ENCODE results near the gene ARL13B.
"Not testable (repeated sequence)": the region's sequence is repeated elsewhere in the genome, so short reads cannot be mapped to it uniquely, and the experiment has no call there.

The ARL13B gene

GRCh38 chr3:93961489-93961888 lies 18.5 kb upstream of the ARL13B start:
- TF ChIP-seq, protein P1, sequence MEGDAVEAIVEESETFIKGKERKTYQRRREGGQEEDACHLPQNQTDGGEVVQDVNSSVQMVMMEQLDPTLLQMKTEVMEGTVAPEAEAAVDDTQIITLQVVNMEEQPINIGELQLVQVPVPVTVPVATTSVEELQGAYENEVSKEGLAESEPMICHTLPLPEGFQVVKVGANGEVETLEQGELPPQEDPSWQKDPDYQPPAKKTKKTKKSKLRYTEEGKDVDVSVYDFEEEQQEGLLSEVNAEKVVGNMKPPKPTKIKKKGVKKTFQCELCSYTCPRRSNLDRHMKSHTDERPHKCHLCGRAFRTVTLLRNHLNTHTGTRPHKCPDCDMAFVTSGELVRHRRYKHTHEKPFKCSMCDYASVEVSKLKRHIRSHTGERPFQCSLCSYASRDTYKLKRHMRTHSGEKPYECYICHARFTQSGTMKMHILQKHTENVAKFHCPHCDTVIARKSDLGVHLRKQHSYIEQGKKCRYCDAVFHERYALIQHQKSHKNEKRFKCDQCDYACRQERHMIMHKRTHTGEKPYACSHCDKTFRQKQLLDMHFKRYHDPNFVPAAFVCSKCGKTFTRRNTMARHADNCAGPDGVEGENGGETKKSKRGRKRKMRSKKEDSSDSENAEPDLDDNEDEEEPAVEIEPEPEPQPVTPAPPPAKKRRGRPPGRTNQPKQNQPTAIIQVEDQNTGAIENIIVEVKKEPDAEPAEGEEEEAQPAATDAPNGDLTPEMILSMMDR (IDR thresholded peaks at IDR 0.05; ENCODE audit: control insufficient read depth, insufficient read depth, low read depth, low read length, missing control alignments) = no peak
- no peak overlapping the region for H3K4me3 ChIP-seq (ENCODE audit: control insufficient read depth, low read depth, low read length)
- DNase-seq (ENCODE audit: low read depth) = no peak

DNA sequence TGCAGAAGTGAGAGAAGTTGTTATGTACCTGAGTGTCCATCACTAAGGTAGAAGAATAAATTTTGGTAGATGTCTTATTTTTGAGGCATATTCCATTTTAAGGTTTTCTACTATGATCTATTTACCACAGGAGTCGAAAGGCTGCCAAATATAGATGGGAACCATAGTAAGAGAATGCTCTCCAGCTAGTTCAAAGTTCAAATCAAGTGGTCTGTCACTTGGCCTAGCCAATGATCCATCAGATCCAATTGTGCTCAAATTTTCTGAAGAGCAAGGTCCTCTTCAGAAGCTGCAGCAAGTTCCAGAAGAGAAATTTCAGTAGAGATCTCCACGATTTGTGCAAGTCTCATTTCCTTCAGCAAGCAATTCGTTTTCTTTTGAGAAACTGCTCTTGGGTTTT lies 17.2 kb upstream of the ARL13B start:
- no peak for DNase-seq (ENCODE audit: low read depth)
- TF ChIP-seq, protein P1 (IDR thresholded peaks at IDR 0.05; ENCODE audit: control insufficient read depth, insufficient read depth, low read depth, low read length, missing control alignments) = no peak
- no peak overlapping the region for H3K4me3 ChIP-seq (ENCODE audit: control insufficient read depth, low read depth, low read length)

GRCh38 chr3:93965106-93965505 lies 14.8 kb upstream of the ARL13B start:
- H3K4me3 ChIP-seq (ENCODE audit: control insufficient read depth, low read depth, low read length); DNase-seq (ENCODE audit: low read depth): not testable (repeated sequence)

DNA sequence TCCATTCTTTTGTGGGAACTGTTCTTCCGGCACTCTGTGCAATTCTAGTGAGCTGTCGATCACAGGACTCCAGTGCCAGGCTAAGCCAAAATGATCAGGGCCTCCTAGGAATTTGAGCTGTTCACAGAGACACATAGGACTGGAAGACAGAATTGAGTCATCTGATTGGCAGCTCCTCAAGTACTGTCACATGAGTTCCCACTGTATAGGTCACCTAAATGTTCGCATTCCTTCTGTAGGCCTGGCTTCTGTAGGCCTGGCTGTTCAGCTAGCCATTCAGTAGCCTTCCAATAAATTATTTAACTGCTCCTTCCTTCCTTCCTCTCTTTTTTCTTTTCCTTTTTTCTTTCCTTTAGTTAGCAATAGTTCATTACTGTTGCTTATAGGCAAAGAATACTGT lies 10.5 kb upstream of the ARL13B start:
- TF ChIP-seq, protein P1 (IDR thresholded peaks at IDR 0.05; ENCODE audit: control insufficient read depth, insufficient read depth, low read depth, low read length, missing control alignments) = no peak
- H3K4me3 ChIP-seq (ENCODE audit: control insufficient read depth, low read depth, low read length) = no peak overlapping the region
- DNase-seq (ENCODE audit: low read depth) = no peak

DNA sequence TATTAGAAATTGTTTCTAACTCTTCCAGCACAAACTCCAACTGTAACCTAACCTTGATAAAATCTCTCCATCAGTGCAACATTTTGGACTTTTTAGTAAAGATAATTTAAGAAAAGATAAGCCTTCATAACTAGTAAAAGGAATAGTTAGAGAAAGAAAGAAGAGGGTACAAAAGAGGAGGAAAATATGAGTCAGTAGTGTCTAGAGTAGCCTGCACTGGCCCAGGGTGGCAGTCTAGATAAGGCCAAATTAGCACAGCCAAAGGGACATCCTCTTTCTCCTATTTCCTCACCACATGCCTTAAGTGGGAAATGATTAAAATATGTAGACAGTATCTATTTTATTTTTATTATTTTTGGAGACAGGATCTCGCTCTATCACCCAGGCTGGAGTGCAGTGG lies 10.0 kb upstream of the ARL13B start:
- DNase-seq (ENCODE audit: low read depth) = no peak
- TF ChIP-seq, protein P1 (IDR thresholded peaks at IDR 0.05; ENCODE audit: control insufficient read depth, insufficient read depth, low read depth, low read length, missing control alignments) = no peak
- no peak overlapping the region for H3K4me3 ChIP-seq (ENCODE audit: control insufficient read depth, low read depth, low read length)

DNA sequence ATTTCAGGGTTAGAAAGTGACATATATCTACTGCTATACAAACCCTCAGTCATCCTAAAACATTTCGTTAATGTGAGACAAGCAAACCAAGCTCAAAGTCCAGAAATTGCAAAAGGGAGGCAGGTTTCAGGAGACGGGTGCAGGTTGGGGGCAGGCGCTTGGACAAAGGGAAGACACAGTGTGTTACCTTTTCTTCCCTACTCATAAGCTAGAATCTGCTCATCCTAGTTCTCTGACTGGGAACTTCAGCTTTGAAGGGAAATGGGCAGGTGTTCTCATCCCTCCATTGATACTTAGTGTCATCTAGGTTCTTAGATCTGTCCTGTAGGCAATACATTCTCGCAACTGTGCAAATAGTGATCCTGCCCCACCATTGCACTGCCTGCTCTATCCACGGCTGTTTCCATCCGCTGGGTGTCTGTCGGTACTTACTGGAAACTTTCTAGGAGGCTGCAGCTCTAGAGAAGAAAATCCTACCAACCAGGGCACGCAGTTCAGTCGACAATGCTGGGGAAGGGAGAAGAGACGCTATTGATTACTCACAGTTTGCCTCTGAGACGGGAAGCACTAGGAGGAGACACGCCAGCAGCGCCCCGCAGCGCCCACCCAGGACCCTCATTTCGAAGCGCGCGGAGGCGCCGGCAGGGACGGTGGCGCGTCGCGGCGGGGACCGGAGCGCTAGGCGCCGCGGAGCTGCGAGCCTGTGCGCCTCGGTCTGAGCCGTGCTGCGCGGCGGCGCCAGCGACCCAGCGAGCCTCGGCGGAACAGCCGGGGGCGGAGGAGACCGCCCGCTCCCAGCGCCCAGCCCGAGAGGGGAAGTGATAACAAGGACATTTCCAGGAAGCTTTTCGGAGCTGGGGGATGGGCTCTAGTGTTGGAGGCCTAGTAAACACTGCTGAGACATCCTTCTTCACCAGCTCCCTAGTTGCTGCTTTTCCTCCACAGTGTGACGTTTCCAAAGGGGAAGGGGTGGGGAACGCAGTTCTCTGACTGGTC lies 6.5 kb upstream of the ARL13B start, which contains the start of gene PROS1:
Gene PROS1 (minus strand): TSS at position 766 of the 996 bp plus-strand sequence. CDS start 147 bp downstream, at position 619.
- peak within 1 kb of the TSS; percentile 43 for H3K4me3 ChIP-seq (ENCODE audit: control insufficient read depth, low read depth, low read length)
- DNase-seq (ENCODE audit: low read depth) = peak; percentile 23
- TF ChIP-seq, protein P1 (IDR thresholded peaks at IDR 0.05; ENCODE audit: control insufficient read depth, insufficient read depth, low read depth, low read length, missing control alignments) = no peak

GRCh38 chr3:93981649-93982048 lies 1.7 kb downstream of the ARL13B start:
- TF ChIP-seq, protein P1 (IDR thresholded peaks at IDR 0.05; ENCODE audit: control insufficient read depth, insufficient read depth, low read depth, low read length, missing control alignments) = no peak
- no peak for DNase-seq (ENCODE audit: low read depth)
- no peak overlapping the region for H3K4me3 ChIP-seq (ENCODE audit: control insufficient read depth, low read depth, low read length)
